ENCODE measurements around the gene LASP1NB.

LASP1NB gene

GRCh38 chr17:38885044-38885727 is 40.2 kb upstream of the LASP1NB start:
- H2AK5ac ChIP-seq (ENCODE audit: low read depth, low read length): peak overlapping the region; percentile 63
- H2BK5ac ChIP-seq (ENCODE audit: low read length): peak overlapping the region; percentile 45
- H3K23ac ChIP-seq (ENCODE audit: low read depth, low read length, poor library complexity): no peak overlapping the region
- no peaks in the 10 kb centered on the region for H3K27me3 ChIP-seq (ENCODE audit: control insufficient read depth in 3 of 3, insufficient read depth in 3 of 3, low read depth in 1 of 3, low read length in 3 of 3)
- no peak overlapping the region for H4K91ac ChIP-seq (ENCODE audit: low read depth, low read length, poor library complexity)
- peak overlapping the region; percentile 69 for H3K27ac ChIP-seq (replicated peaks; ENCODE audit: low read length)
- H3K79me1 ChIP-seq (ENCODE audit: low read depth, low read length): peaks cover 13% of the 10 kb centered on the region
- no peak overlapping the region for H2BK120ac ChIP-seq (ENCODE audit: low read depth, low read length)
- no CpG with 5 or more reads among the region's 9 CpGs for WGBS, 2 donors (ENCODE audit: extremely low coverage in 2 of 2, insufficient read length in 2 of 2, insufficient replicate concordance in 1 of 2)
- peak overlapping the region; percentile 60 for H2BK15ac ChIP-seq (ENCODE audit: low read length)
- no peak overlapping the region for H3K4me3 ChIP-seq (ENCODE audit: low read length in 2 of 2)
- H3K9me3 ChIP-seq (replicated peaks in 1 of 2; ENCODE audit: control insufficient read depth in 2 of 2, insufficient read depth in 1 of 2, low read depth in 1 of 2, low read length in 2 of 2): no peaks in the 10 kb centered on the region
- H3K4me2 ChIP-seq (ENCODE audit: insufficient read depth, low read length, poor library complexity, severe bottlenecking): no peak overlapping the region
- H3K14ac ChIP-seq (ENCODE audit: low read length): no peak overlapping the region
- H3K18ac ChIP-seq (ENCODE audit: low read length): peak overlapping the region; percentile 91
- no peak overlapping the region for H2AFZ ChIP-seq (ENCODE audit: low read length)
- peaks cover 7 to 56% of the 10 kb centered on the region in 2 donors for H3K36me3 ChIP-seq (replicated peaks in 1 of 2; ENCODE audit: control insufficient read depth in 2 of 2, insufficient read depth in 2 of 2, low read length in 2 of 2)
- H3K4me1 ChIP-seq (ENCODE audit: control insufficient read depth in 2 of 2, insufficient read depth in 1 of 2, low read depth in 1 of 2, low read length in 2 of 2): peaks cover 48 to 50% of the 10 kb centered on the region in 2 donors
- peak overlapping the region; percentile 60 for H3K9ac ChIP-seq (ENCODE audit: low read depth, low read length, poor library complexity)
- H4K8ac ChIP-seq (ENCODE audit: low read depth, low read length): no peak overlapping the region
- H3K4ac ChIP-seq (ENCODE audit: low read length): peak overlapping the region; percentile 30
- DNase-seq (ENCODE audit: low spot score): no peak
- peak overlapping the region; percentile 24 for H2BK12ac ChIP-seq (ENCODE audit: low read length)

- peaks cover 7 to 57% of the 10 kb centered on the region in 2 donors for H3K36me3 ChIP-seq (replicated peaks in 1 of 2; ENCODE audit: control insufficient read depth in 2 of 2, insufficient read depth in 2 of 2, low read length in 2 of 2)
- H2BK15ac ChIP-seq (ENCODE audit: low read length): peak overlapping the region; percentile 60
- H2AFZ ChIP-seq (ENCODE audit: low read length): peak overlapping the region; percentile 31
- peak overlapping the region; percentile 91 for H3K18ac ChIP-seq (ENCODE audit: low read length)
- H3K27me3 ChIP-seq (ENCODE audit: control insufficient read depth in 3 of 3, insufficient read depth in 3 of 3, low read depth in 1 of 3, low read length in 3 of 3): no peaks in the 10 kb centered on the region
- H3K27ac ChIP-seq (replicated peaks; ENCODE audit: low read length): peak overlapping the region; percentile 69
- H3K4ac ChIP-seq (ENCODE audit: low read length): peak overlapping the region; percentile 30
- no peak overlapping the region for H4K8ac ChIP-seq (ENCODE audit: low read depth, low read length)
- H3K9ac ChIP-seq (ENCODE audit: low read depth, low read length, poor library complexity): peak overlapping the region; percentile 63
- no peak overlapping the region for H2BK120ac ChIP-seq (ENCODE audit: low read depth, low read length)
- H3K23ac ChIP-seq (ENCODE audit: low read depth, low read length, poor library complexity): peak overlapping the region; percentile 76
- peaks cover 43 to 46% of the 10 kb centered on the region in 2 donors for H3K4me1 ChIP-seq (ENCODE audit: control insufficient read depth in 2 of 2, insufficient read depth in 1 of 2, low read depth in 1 of 2, low read length in 2 of 2)
- H2BK5ac ChIP-seq (ENCODE audit: low read length): peak overlapping the region; percentile 45
- H3K4me2 ChIP-seq (ENCODE audit: insufficient read depth, low read length, poor library complexity, severe bottlenecking): peak overlapping the region; percentile 28
- no peak for DNase-seq (ENCODE audit: low spot score)
- H2AK5ac ChIP-seq (ENCODE audit: low read depth, low read length): peak overlapping the region; percentile 77
- H3K14ac ChIP-seq (ENCODE audit: low read length): peak overlapping the region; percentile 60
- H3K79me1 ChIP-seq (ENCODE audit: low read depth, low read length): peaks cover 13% of the 10 kb centered on the region
- H4K91ac ChIP-seq (ENCODE audit: low read depth, low read length, poor library complexity): no peak overlapping the region
- no CpG with 5 or more reads among the region's 11 CpGs for WGBS, 2 donors (ENCODE audit: extremely low coverage in 2 of 2, insufficient read length in 2 of 2, insufficient replicate concordance in 1 of 2)
- H3K9me3 ChIP-seq (replicated peaks in 1 of 2; ENCODE audit: control insufficient read depth in 2 of 2, insufficient read depth in 1 of 2, low read depth in 1 of 2, low read length in 2 of 2): no peaks in the 10 kb centered on the region
- H2BK12ac ChIP-seq (ENCODE audit: low read length): peak overlapping the region; percentile 24
- H3K4me3 ChIP-seq (ENCODE audit: low read length in 2 of 2): peak overlapping the region in 1 of 2 donors; percentile 24
These were observed 39.4 kb upstream of the LASP1NB start for GRCh38 chr17:38885728-38886642.

GRCh38 chr17:38886643-38887010 is 38.8 kb upstream of the LASP1NB start:
- Histone ChIP-seq H3K36me3 (replicated peaks in 1 of 2; ENCODE audit: control insufficient read depth in 2 of 2, insufficient read depth in 2 of 2, low read length in 2 of 2) (peaks cover 7 to 58% of the 10 kb centered on the region in 2 donors), H3K4me3 (ENCODE audit: low read length in 2 of 2) (peak overlapping the region in 1 of 2 donors; percentile 24)

GRCh38 chr17:38888842-38889241 is 36.6 kb upstream of the LASP1NB start:
- H3K27ac ChIP-seq (replicated peaks; ENCODE audit: low read length): no peak overlapping the region
- H2BK15ac ChIP-seq (ENCODE audit: low read length): no peak overlapping the region
- no peaks in the 10 kb centered on the region for H3K27me3 ChIP-seq (ENCODE audit: control insufficient read depth in 3 of 3, insufficient read depth in 3 of 3, low read depth in 1 of 3, low read length in 3 of 3)
- no peak overlapping the region for H3K9ac ChIP-seq (ENCODE audit: low read depth, low read length, poor library complexity)
- H3K79me1 ChIP-seq (ENCODE audit: low read depth, low read length): peaks cover 8% of the 10 kb centered on the region
- H3K9me3 ChIP-seq (replicated peaks in 1 of 2; ENCODE audit: control insufficient read depth in 2 of 2, insufficient read depth in 1 of 2, low read depth in 1 of 2, low read length in 2 of 2): no peaks in the 10 kb centered on the region
- DNase-seq (ENCODE audit: low spot score): no peak
- H3K36me3 ChIP-seq (replicated peaks in 1 of 2; ENCODE audit: control insufficient read depth in 2 of 2, insufficient read depth in 2 of 2, low read length in 2 of 2): peaks cover 12 to 64% of the 10 kb centered on the region in 2 donors
- peaks cover 26 to 29% of the 10 kb centered on the region in 2 donors for H3K4me1 ChIP-seq (ENCODE audit: control insufficient read depth in 2 of 2, insufficient read depth in 1 of 2, low read depth in 1 of 2, low read length in 2 of 2)
- no peak overlapping the region for H2BK120ac ChIP-seq (ENCODE audit: low read depth, low read length)
- no peak overlapping the region for H3K14ac ChIP-seq (ENCODE audit: low read length)
- H3K23ac ChIP-seq (ENCODE audit: low read depth, low read length, poor library complexity): no peak overlapping the region
- no peak overlapping the region for H3K4me3 ChIP-seq (ENCODE audit: low read length in 2 of 2)
- H3K4ac ChIP-seq (ENCODE audit: low read length): no peak overlapping the region
- H3K4me2 ChIP-seq (ENCODE audit: insufficient read depth, low read length, poor library complexity, severe bottlenecking): no peak overlapping the region
- H2AK5ac ChIP-seq (ENCODE audit: low read depth, low read length): no peak overlapping the region
- no peak overlapping the region for H2AFZ ChIP-seq (ENCODE audit: low read length)
- no peak overlapping the region for H2BK5ac ChIP-seq (ENCODE audit: low read length)
- H4K8ac ChIP-seq (ENCODE audit: low read depth, low read length): no peak overlapping the region
- H3K18ac ChIP-seq (ENCODE audit: low read length): no peak overlapping the region
- no peak overlapping the region for H2BK12ac ChIP-seq (ENCODE audit: low read length)
- no peak overlapping the region for H4K91ac ChIP-seq (ENCODE audit: low read depth, low read length, poor library complexity)
- no CpG with 5 or more reads among the region's 9 CpGs for WGBS, 2 donors (ENCODE audit: extremely low coverage in 2 of 2, insufficient read length in 2 of 2, insufficient replicate concordance in 1 of 2)

More at GRCh38 chr17:38886643-38887010, 38.8 kb upstream of the LASP1NB start:
- DNase-seq (ENCODE audit: low spot score): no peak
- Histone ChIP-seq H3K14ac (ENCODE audit: low read length) (peak overlapping the region; percentile 60), H3K9me3 (replicated peaks in 1 of 2; ENCODE audit: control insufficient read depth in 2 of 2, insufficient read depth in 1 of 2, low read depth in 1 of 2, low read length in 2 of 2) (no peaks in the 10 kb centered on the region), H3K18ac (ENCODE audit: low read length) (peak overlapping the region; percentile 85), H2BK120ac (ENCODE audit: low read depth, low read length) (no peak overlapping the region), H4K8ac (ENCODE audit: low read depth, low read length) (no peak overlapping the region), H3K79me1 (ENCODE audit: low read depth, low read length) (peaks cover 8% of the 10 kb centered on the region), H2BK12ac (ENCODE audit: low read length) (no peak overlapping the region), H2AFZ (ENCODE audit: low read length) (no peak overlapping the region), H2BK5ac (ENCODE audit: low read length) (no peak overlapping the region), H3K4ac (ENCODE audit: low read length) (no peak overlapping the region), H4K91ac (ENCODE audit: low read depth, low read length, poor library complexity) (no peak overlapping the region), H3K9ac (ENCODE audit: low read depth, low read length, poor library complexity) (peak overlapping the region; percentile 63), H2AK5ac (ENCODE audit: low read depth, low read length) (peak overlapping the region; percentile 77), H3K4me1 (ENCODE audit: control insufficient read depth in 2 of 2, insufficient read depth in 1 of 2, low read depth in 1 of 2, low read length in 2 of 2) (peaks cover 39 to 44% of the 10 kb centered on the region in 2 donors), H2BK15ac (ENCODE audit: low read length) (no peak overlapping the region), H3K23ac (ENCODE audit: low read depth, low read length, poor library complexity) (peak overlapping the region; percentile 76), H3K4me2 (ENCODE audit: insufficient read depth, low read length, poor library complexity, severe bottlenecking) (no peak overlapping the region), H3K27ac (replicated peaks; ENCODE audit: low read length) (peak overlapping the region; percentile 69), H3K27me3 (ENCODE audit: control insufficient read depth in 3 of 3, insufficient read depth in 3 of 3, low read depth in 1 of 3, low read length in 3 of 3) (no peaks in the 10 kb centered on the region)
- no CpG with 5 or more reads among the region's 8 CpGs for WGBS, 2 donors (ENCODE audit: extremely low coverage in 2 of 2, insufficient read length in 2 of 2, insufficient replicate concordance in 1 of 2)

Data from neuronal stem cell (in vitro differentiated cells).